HT-29 (cell line): ENCODE data around the gene NPW. TPM values are rescaled to one million over a fixed set of nuclear protein-coding genes. Genes with fewer than 3 reads are reported as not detected.
A peak's percentile ranks its signal among the peaks of the same experiment; 100 is the strongest.
"Not testable (repeated sequence)": the region's sequence is repeated elsewhere in the genome, so short reads cannot be mapped to it uniquely, and the experiment has no call there.

ENCODE experiments used
- DNase-seq: peaks from one replicate; pipeline ENCODE4 v3.0.0-alpha.2; 2015; ENCODE audit warnings: low spot score
- total RNA-seq: library from RNA; depleted of rRNA; stranded (reverse); fragments of >200 nt; shearing (Covaris generic); gene quantifications from 2 replicates; pipeline ENCODE4 v1.2.3, GENCODE V29; 2014

NPW gene
- total RNA-seq, 1 experiment from 2014 or later, result 2.7 TPM

- DNase-seq, result no peak
Measured at GRCh38 chr16:2001456-2002355, 17.9 kb upstream of the NPW start.

GRCh38 chr16:2002406-2003230, 17.0 kb upstream of the NPW start:
- DNase-seq, result no peak

GRCh38 chr16:2003231-2003826, 16.3 kb upstream of the NPW start:
- DNase-seq, result no peak

GRCh38 chr16:2003827-2004641, 15.6 kb upstream of the NPW start:
- peak; percentile 95 for DNase-seq

- DNase-seq, result no peak
Measured at GRCh38 chr16:2004795-2005517, 14.6 kb upstream of the NPW start.

GRCh38 chr16:2005646-2006045, 13.9 kb upstream of the NPW start:
- no peak for DNase-seq

GRCh38 chr16:2006317-2006716, 13.3 kb upstream of the NPW start:
- DNase-seq, result no peak

- DNase-seq, result no peak
Measured at GRCh38 chr16:2007081-2007836, 12.3 kb upstream of the NPW start.

GRCh38 chr16:2008009-2008526, 11.5 kb upstream of the NPW start:
- DNase-seq, result peak; percentile 58

- DNase-seq, result peak; percentile 47
Measured at GRCh38 chr16:2008631-2009163, 10.9 kb upstream of the NPW start.

- DNase-seq, result no peak
Measured at GRCh38 chr16:2009164-2009711, 10.3 kb upstream of the NPW start.

GRCh38 chr16:2009791-2010510, 9.6 kb upstream of the NPW start, which contains the start of gene ZNF598:
ZNF598 (minus strand) TSS chr16:2009821.
- peak; percentile 92 for DNase-seq

- DNase-seq, result not testable (repeated sequence)
Measured at GRCh38 chr16:2011726-2012125, 7.9 kb upstream of the NPW start.

- DNase-seq, result no peak
Measured at GRCh38 chr16:2013527-2013926, 6.1 kb upstream of the NPW start.

- peak; percentile 70 for DNase-seq
Measured at GRCh38 chr16:2015117-2015946, 4.3 kb upstream of the NPW start.

GRCh38 chr16:2015947-2016208, 3.7 kb upstream of the NPW start:
- no peak for DNase-seq

- DNase-seq, result no peak
Measured at GRCh38 chr16:2016407-2016922, 3.1 kb upstream of the NPW start.
